Omental fat pad (tissue), 4 donors: Measurements from ENCODE around the gene KLHL34. TPM values are rescaled to one million over a fixed set of nuclear protein-coding genes. Genes with fewer than 3 reads are reported as not detected.

Experiments
- ATAC-seq: fragments of 150-250 bp; one replicate; pipeline ENCODE4 v1.9.1; 2016; ENCODE audit warnings: mild to moderate bottlenecking, moderate library complexity; ENCODE audit not compliant: low FRiP score
- DNase-seq: peaks from one replicate; pipeline ENCODE4 v3.0.0-alpha.2; 2019; ENCODE audit warnings: low spot score
- CTCF ChIP-seq, 3 donors: fragments of 450-650 bp; IDR thresholded peaks; one replicate each; pipeline ENCODE4 v1.5.1; 2016 to 2017; ENCODE audit warnings: antibody characterized with exemption in 3 of 3, mild to moderate bottlenecking in 3 of 3, moderate library complexity in 2 of 3
- total RNA-seq, 4 donors: library from RNA; depleted of rRNA; stranded (reverse); fragments of >200 nt; gene quantifications; one replicate each; pipeline ENCODE4 v1.1.0, GENCODE V29; 2016

KLHL34 gene
- not detected for total RNA-seq

- DNase-seq (no peak), ATAC-seq (peak; percentile 41)
- no peak for TF ChIP-seq CTCF (IDR thresholded peaks at IDR 0.05)
Observed at GRCh38 chrX:21658152-21658737, at the start of gene KLHL34. KLHL34 (minus strand) TSS chrX:21658330; CDS start chrX:21657788, 542 bp downstream.

GRCh38 chrX:21705225-21705624 lies 47.1 kb upstream of the KLHL34 start:
- no peak for TF ChIP-seq CTCF (IDR thresholded peaks at IDR 0.05)
- DNase-seq, result no peak
- no peak for ATAC-seq

GRCh38 chrX:21702725-21703124 lies 44.6 kb upstream of the KLHL34 start:
- no peak for TF ChIP-seq CTCF (IDR thresholded peaks at IDR 0.05)
- DNase-seq (no peak), ATAC-seq (no peak)

GRCh38 chrX:21700967-21701366 lies 42.8 kb upstream of the KLHL34 start:
- no peak for DNase-seq
- TF ChIP-seq CTCF (IDR thresholded peaks at IDR 0.05), result no peak
- ATAC-seq, result no peak

GRCh38 chrX:21700275-21700674 lies 42.1 kb upstream of the KLHL34 start:
- TF ChIP-seq CTCF (IDR thresholded peaks at IDR 0.05), result no peak
- no peak for DNase-seq
- ATAC-seq, result no peak

GRCh38 chrX:21699136-21699535 lies 41.0 kb upstream of the KLHL34 start:
- no peak for ATAC-seq
- no peak for TF ChIP-seq CTCF (IDR thresholded peaks at IDR 0.05)
- no peak for DNase-seq

- no peak for DNase-seq
- no peak for ATAC-seq
- TF ChIP-seq CTCF (IDR thresholded peaks at IDR 0.05), result no peak
Observed at GRCh38 chrX:21698272-21698671, 40.1 kb upstream of the KLHL34 start.
